Fibroblast of mammary gland (primary cell): ENCODE results near the gene DNAH8.

Experiments
- DNase-seq: peaks from one replicate; pipeline ENCODE4 v3.0.0-alpha.2; 2010; ENCODE audit warnings: low read depth
- H3K4me3 ChIP-seq: 2 replicates; pipeline ENCODE4 v1.5.1; 2011; ENCODE audit warnings: low read depth, mild to moderate bottlenecking, low read length, moderate library complexity; ENCODE audit not compliant: control insufficient read depth
- TF ChIP-seq, protein P1 (sequence below): conservative IDR thresholded peaks from 2 replicates; pipeline ENCODE4 v1.5.1; 2011; ENCODE audit warnings: low read depth, low read length, inconsistent platforms; ENCODE audit not compliant: control insufficient read depth, insufficient read depth

Gene DNAH8

DNA sequence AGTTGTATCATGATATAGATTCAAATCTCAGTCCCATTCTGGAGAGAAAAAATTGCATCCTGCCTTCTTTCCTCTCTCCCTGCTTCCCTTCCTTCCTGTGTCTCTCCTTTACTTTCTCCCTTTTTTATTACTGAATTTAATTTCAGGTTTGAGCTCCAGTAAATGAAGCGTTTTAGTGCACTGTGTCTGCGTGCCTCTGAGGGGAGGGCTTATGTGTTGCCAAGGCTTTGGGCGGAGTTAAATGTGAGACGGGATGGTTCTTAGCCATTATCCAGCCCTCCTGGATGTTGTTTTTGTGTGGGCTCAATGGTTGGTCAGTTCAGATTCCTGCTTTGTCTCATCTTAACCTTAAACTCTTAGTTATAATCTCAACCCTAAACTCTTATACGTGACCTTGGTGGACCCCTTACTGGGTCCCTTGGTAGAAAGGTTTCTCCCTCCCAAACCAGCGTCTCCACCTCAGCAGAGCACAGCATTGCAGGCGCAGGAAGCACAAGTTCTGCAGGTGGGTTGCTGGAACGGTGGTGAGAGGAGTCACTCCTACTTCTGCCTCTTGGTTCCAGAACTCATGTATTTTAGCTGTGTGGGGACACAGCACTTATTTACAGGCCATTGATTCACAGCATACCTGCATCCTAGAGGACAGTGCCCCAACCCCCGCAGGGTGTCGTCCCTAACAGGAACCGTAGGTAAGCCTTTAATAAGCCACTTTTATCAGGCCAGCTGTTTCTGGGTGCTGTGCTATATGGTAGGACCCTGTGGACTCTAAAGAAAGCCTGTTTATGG lies 68.5 kb downstream of the DNAH8 start:
- no peak overlapping the region for H3K4me3 ChIP-seq
- DNase-seq = no peak
- TF ChIP-seq, protein P1, sequence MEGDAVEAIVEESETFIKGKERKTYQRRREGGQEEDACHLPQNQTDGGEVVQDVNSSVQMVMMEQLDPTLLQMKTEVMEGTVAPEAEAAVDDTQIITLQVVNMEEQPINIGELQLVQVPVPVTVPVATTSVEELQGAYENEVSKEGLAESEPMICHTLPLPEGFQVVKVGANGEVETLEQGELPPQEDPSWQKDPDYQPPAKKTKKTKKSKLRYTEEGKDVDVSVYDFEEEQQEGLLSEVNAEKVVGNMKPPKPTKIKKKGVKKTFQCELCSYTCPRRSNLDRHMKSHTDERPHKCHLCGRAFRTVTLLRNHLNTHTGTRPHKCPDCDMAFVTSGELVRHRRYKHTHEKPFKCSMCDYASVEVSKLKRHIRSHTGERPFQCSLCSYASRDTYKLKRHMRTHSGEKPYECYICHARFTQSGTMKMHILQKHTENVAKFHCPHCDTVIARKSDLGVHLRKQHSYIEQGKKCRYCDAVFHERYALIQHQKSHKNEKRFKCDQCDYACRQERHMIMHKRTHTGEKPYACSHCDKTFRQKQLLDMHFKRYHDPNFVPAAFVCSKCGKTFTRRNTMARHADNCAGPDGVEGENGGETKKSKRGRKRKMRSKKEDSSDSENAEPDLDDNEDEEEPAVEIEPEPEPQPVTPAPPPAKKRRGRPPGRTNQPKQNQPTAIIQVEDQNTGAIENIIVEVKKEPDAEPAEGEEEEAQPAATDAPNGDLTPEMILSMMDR = no peak

DNA sequence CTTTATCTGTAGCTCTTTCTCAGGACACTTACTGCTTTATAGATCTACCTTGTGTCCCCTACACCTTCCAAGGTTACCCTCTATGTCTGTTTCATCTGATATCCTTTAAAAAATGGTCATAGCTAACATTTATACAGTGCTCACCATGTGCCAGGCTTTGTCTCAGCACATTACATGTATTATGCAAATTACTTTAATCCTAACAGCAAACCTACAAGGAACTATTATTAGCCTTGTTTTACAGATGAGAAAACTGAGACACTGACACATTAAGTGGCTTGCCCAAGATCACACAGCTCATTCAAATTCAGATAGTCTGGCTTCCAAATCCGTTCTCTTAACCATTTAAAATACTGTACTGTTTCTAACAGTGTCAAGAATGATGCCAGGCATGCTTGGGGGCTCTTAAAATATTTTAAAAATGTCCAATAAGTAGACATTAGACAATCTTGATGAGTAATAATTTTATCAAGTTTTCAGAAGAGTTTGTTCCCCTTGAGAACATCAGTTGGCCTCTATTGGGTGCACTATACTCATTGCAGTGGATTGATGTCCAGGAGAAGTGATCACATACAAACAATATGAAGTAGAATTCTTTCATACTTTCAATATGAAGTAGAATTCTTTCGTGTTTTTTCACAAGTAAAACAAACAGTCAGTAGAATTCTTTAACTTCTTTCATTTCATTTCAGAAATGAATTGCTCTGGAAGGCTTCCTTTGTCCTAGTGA lies 69.6 kb downstream of the DNAH8 start:
- no peak for DNase-seq
- TF ChIP-seq, protein P1 = no peak
- H3K4me3 ChIP-seq = no peak overlapping the region

DNA sequence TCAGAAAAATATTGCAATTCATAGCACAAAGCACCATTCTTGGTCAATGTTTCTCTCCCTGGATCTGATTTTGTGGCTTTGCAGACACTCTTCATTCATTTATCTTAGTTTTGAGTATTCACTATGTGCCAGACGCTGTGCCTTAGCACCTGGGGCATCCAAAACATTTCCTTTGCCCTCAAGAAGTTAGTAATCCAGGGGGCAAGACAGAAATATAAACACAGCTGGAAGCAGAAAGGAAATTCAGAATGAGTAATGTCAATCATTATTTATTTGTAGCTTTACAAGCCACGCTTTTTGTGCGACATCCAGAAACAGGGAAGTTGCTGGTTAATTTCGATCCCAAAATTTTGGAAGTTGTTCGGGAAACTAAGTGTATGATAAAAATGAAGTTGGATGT lies 71.4 kb downstream of the DNAH8 start:
- DNase-seq = no peak
- TF ChIP-seq, protein P1 = no peak
- H3K4me3 ChIP-seq = no peak overlapping the region

DNA sequence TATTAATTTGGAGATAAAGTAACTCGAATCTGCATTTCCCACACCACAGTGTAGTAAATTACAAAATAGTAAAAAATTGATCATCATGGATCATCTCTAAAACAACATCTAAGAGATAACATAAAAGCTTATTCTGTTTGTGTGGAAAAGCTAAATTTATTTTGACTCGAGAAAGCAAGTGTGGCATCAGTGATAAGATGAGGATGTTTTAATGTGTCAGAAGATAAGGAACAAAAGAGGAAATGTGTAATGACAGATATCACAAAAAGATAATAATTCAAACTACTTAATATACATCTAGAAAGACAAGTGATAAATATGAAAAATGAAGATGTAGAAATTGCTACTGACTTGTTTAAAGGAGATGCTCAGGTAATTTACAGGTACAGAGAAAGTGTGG lies 74.1 kb downstream of the DNAH8 start:
- H3K4me3 ChIP-seq = no peak overlapping the region
- TF ChIP-seq, protein P1 = no peak
- DNase-seq = no peak

DNA sequence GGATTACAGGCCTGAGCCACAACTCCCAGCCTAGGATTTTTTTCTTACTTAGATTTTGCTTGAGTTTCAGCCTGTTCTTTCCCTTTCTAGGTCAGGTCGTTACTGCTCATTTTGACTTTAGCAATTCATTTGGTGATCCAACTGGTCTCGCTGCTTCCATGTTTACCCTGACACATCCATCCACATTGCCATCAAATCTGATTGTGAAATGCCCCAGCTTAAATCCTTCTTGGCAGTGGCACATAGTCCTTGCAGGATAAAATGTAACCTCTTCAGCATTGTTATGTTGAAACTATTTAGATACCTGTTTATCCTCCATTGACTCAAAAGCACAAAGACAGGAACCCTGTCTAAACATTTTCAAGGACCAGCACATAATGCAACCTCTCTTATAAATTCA lies 77.2 kb downstream of the DNAH8 start:
- H3K4me3 ChIP-seq = no peak overlapping the region
- TF ChIP-seq, protein P1 = no peak
- no peak for DNase-seq

DNA sequence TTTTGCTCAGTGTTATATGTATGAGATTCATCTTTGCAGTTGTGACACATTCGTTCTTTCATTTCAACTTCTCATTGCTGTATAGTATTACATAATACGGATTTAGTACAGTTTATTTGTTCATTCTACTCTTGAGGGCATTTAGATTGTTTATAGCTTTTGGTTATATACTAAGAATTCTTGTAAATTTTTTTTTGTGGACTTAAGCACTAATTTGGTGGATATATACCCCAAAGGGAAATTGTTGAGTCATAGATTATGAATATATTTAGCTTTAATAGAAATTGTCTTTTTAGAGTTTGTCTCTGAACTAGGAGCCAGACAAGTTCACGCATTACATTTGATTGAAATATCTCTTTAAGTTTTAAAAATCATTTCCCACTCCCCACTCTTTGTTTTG lies 79.6 kb downstream of the DNAH8 start:
- no peak for DNase-seq
- no peak overlapping the region for H3K4me3 ChIP-seq
- TF ChIP-seq, protein P1 = no peak
